Measurements from ENCODE around the gene SLC37A1. TPM values are rescaled to one million over a fixed set of nuclear protein-coding genes. Genes with fewer than 3 reads are reported as not detected.

SLC37A1 gene
- total RNA-seq, 1 experiment from 2014 or later, result 37.7 TPM

DNA sequence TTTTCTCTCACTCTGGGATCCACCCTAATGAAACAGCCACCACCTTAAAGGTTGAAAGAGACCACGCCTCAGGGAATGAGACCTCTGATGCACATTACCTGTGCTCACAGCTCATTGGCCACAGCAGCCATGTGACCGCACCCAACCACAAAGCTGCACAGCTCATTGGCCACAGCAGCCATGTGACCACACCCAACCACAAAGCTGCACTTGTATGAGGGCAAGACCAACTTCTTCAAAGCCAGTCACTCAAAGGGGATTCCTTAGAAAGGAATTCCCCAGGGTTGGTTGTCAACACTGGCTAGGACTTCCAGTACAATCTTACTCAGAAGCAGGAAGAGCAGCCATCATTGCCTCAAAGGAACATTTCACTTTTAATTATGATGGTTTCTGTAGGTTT lies 96.2 kb downstream of the SLC37A1 start:
- WGBS (ENCODE audit: extremely low coverage, insufficient read length, low lambda C conversion rate), result no CpG with 5 or more reads among the region's 2 CpGs

More for the DNA sequence above, 96.2 kb downstream of the SLC37A1 start:
- Histone ChIP-seq H3K27me3 (ENCODE audit: insufficient read depth, low read length) (no peaks in the 10 kb centered on the region), H3K23ac (ENCODE audit: insufficient read length, low read depth, low read length) (no peak overlapping the region), H3K9ac (ENCODE audit: extremely low read depth, insufficient read length, low read length) (no peak overlapping the region), H4K8ac (replicated peaks; ENCODE audit: insufficient read length, low read depth, low read length) (no peak overlapping the region), H3K79me1 (ENCODE audit: insufficient read depth, low read depth, low read length, poor library complexity, severe bottlenecking) (no peaks in the 10 kb centered on the region), H2BK5ac (ENCODE audit: insufficient read length, low read length) (no peak overlapping the region), H3T11ph (ENCODE audit: low read length) (no peak overlapping the region), H2BK20ac (ENCODE audit: low read depth, low read length, poor library complexity, severe bottlenecking) (no peak overlapping the region), H3K14ac (ENCODE audit: insufficient read depth, low read length) (no peak overlapping the region), H3K56ac (ENCODE audit: insufficient read length, low read depth, low read length) (no peak overlapping the region), H3K79me2 (ENCODE audit: insufficient read depth, low read length) (no peaks in the 10 kb centered on the region), H2BK15ac (ENCODE audit: low read depth, low read length) (no peak overlapping the region), H3K4me2 (ENCODE audit: insufficient read depth, insufficient read length, low read length) (no peak overlapping the region), H4K20me1 (ENCODE audit: control insufficient read depth, insufficient read depth, insufficient read length) (no peaks in the 10 kb centered on the region), H2AFZ (ENCODE audit: low read length) (no peak overlapping the region), H2BK120ac (ENCODE audit: low read depth, low read length, poor library complexity, severe bottlenecking) (no peak overlapping the region), H3K23me2 (ENCODE audit: insufficient read length, low read depth, low read length, poor library complexity, severe bottlenecking) (no peaks in the 10 kb centered on the region), H3K27ac (ENCODE audit: insufficient read length, low read depth, low read length) (no peak overlapping the region), H3K18ac (ENCODE audit: insufficient read length, low read depth, low read length) (no peak overlapping the region), H2AK5ac (ENCODE audit: insufficient read length, low read length) (no peak overlapping the region), H3K9me3 (ENCODE audit: control insufficient read depth, low read depth, low read length) (no peaks in the 10 kb centered on the region), H3K4ac (ENCODE audit: low read depth, low read length) (no peak overlapping the region), H4K5ac (ENCODE audit: insufficient read length, low read depth, low read length) (no peak overlapping the region), H3K4me1 (ENCODE audit: insufficient read depth, low read length) (no peaks in the 10 kb centered on the region; the same call in 1 of the 2 replicates), H2BK12ac (ENCODE audit: insufficient read length, low read depth, low read length) (no peak overlapping the region), H4K91ac (ENCODE audit: insufficient read length, low read depth, low read length) (no peak overlapping the region)
- DNase-seq, result no peak
- Mint-ChIP-seq H3K4me1 (peaks cover 0 to 6% of the 10 kb centered on the region in 2 experiments; a peak in 2 of 4 replicates), H3K27me3 (ENCODE audit: low read depth) (peaks cover 36% of the 10 kb centered on the region), H3K9me3 (peaks cover 5 to 15% of the 10 kb centered on the region in 2 experiments; a peak in 4 of 5 replicates), H3K27ac (no peak overlapping the region), H3K36me3 (ENCODE audit: insufficient read depth in 1 of 3, low read depth in 3 of 3) (peaks cover 0 to 2% (median 1%) of the 10 kb centered on the region in 3 experiments; a peak in 3 of 7 replicates), H3K4me3 (no peak overlapping the region)
- TF ChIP-seq, protein P1, sequence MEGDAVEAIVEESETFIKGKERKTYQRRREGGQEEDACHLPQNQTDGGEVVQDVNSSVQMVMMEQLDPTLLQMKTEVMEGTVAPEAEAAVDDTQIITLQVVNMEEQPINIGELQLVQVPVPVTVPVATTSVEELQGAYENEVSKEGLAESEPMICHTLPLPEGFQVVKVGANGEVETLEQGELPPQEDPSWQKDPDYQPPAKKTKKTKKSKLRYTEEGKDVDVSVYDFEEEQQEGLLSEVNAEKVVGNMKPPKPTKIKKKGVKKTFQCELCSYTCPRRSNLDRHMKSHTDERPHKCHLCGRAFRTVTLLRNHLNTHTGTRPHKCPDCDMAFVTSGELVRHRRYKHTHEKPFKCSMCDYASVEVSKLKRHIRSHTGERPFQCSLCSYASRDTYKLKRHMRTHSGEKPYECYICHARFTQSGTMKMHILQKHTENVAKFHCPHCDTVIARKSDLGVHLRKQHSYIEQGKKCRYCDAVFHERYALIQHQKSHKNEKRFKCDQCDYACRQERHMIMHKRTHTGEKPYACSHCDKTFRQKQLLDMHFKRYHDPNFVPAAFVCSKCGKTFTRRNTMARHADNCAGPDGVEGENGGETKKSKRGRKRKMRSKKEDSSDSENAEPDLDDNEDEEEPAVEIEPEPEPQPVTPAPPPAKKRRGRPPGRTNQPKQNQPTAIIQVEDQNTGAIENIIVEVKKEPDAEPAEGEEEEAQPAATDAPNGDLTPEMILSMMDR (conservative IDR thresholded peaks at IDR 0.05), result no peak
